Cardiac fibroblast (primary cell): ENCODE data around the gene CYFIP1.

Source experiments
- DNase-seq, 2 donors: peaks; one replicate each; pipeline versions ENCODE4 v3.0.0 to v3.0.0-alpha.2; 2010; ENCODE audit warnings: low read depth in 2 of 2
- H3K4me3 ChIP-seq, 2 donors: replicated peaks in 1 of 2; 1 replicate in 1 of 2; 2 replicates in 1 of 2; pipeline ENCODE4 v1.5.1; 2011; ENCODE audit warnings: low read depth in 2 of 2, low read length in 2 of 2, mild to moderate bottlenecking in 2 of 2, moderate library complexity in 1 of 2
- TF ChIP-seq, protein P1 (sequence below): IDR thresholded peaks from one replicate; pipeline ENCODE4 v1.5.1; 2011; ENCODE audit warnings: low read depth, mild to moderate bottlenecking, low read length, inconsistent platforms

Gene CYFIP1

DNA sequence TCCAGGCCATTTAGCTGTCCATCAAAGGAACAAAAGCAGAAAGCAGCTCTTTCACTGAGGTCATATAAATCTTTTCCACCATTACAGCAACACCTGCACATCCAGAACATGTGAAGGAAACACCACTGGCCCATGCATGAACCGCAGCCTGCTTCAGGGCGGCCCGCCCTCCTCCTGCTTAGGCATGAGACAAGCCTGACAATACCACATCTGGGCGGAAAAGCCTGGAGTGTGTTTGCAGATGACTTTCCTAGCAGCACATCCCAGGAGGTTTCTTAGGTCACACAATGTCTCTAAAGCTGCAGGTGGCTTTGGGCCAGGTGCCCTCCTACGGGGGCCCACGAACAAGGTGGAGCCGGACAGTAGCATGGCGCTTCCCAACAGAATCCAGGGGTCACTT is 19.6 kb downstream of the CYFIP1 start:
- H3K4me3 ChIP-seq: no peak overlapping the region
- TF ChIP-seq, protein P1, sequence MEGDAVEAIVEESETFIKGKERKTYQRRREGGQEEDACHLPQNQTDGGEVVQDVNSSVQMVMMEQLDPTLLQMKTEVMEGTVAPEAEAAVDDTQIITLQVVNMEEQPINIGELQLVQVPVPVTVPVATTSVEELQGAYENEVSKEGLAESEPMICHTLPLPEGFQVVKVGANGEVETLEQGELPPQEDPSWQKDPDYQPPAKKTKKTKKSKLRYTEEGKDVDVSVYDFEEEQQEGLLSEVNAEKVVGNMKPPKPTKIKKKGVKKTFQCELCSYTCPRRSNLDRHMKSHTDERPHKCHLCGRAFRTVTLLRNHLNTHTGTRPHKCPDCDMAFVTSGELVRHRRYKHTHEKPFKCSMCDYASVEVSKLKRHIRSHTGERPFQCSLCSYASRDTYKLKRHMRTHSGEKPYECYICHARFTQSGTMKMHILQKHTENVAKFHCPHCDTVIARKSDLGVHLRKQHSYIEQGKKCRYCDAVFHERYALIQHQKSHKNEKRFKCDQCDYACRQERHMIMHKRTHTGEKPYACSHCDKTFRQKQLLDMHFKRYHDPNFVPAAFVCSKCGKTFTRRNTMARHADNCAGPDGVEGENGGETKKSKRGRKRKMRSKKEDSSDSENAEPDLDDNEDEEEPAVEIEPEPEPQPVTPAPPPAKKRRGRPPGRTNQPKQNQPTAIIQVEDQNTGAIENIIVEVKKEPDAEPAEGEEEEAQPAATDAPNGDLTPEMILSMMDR: no peak
- DNase-seq: no peak

DNA sequence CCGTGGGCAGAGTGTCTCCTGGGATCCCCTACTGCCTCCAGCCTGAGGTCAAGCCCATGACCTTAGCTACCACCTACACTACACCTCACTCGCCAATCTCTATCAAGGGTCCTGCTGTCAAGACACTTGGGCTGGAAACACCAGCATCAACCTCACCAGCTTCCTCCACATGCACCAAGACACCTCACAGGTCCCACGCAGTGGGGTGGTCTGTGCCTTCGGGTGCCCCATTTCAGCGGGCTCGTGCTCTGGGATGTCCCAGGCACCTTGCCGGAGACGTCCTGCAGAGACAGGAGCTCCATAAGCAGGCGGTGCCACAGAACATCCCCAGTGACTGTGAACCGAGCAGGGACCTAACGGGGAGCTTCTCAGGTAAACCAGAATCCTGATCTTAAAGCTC is 20.0 kb downstream of the CYFIP1 start:
- no peak overlapping the region for H3K4me3 ChIP-seq
- no peak for DNase-seq
- TF ChIP-seq, protein P1: no peak

DNA sequence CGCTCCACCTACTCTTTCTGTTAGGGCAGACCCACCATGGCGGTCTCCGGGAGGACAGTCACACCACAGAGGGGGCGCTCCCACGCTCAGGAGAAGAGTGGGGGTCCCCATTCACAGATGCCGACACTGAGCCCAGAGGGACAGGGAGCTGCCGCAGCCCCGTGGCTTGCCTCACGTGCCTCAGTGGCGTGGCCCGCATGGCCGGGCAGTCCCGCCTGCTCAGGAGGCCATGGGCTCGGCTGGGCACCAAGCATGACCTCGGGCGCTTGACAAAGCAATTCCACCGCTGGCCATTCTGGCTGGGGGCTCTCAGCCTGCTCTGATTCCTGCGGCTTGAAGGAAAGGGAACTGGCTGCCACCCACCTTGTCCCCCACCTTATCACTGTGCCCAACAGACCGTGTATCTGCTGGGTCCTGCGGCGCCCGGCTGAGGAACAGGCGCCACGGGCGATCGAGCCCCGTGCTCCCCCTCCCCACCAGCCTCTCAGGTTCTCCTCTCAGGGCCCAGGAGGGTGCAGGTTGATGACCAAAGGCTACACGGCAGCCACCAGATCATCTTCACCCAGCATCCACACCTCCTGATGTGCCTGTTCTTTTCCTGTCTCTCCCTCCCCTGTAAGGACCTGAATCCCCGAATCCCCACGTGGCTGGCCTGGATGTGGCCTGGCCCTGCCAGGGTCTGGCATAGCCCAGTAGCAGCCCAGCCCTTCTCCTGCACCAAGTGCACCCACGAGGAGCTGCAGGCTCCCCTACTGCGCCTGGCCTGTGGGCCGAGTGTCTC is 20.7 kb downstream of the CYFIP1 start:
- TF ChIP-seq, protein P1: no peak
- no peak overlapping the region for H3K4me3 ChIP-seq
- DNase-seq: no peak

DNA sequence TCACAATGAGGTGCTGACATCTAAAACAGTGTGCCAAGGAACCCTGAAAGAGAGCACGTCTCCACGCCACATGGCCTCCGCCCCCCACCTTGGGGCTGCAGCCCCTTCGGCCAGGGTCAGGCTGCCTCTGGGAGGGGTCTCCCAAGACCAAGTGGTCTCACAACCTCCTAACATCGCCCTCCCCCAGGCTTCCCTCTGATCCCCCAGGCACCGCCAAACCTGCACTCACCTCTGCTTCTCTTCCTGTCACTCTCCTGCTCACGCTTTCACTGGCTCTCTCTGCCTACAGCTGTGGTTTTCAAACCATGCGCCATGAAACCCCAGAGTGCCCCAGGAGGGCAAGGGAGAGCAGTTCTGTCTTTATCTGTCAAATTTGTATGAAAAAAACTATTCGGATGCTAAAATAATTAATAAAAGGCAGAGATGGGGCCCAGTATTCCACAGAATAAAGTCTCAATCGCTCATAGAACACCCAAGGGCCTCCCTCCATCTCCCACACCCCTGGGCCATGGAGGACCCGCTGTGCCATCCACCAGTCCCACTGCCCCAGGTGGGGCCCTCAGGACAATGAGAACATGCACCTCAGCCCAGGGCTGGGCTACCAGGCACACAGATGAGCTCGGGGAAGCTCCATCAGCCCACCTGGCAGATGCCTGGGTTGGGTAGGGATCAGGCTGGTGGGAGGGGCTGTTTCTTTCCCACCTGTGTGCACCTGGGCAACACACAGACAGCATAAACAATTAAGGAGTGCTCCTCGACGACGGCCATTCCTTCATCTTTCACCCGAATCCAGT is 21.5 kb downstream of the CYFIP1 start:
- H3K4me3 ChIP-seq: no peak overlapping the region
- TF ChIP-seq, protein P1: no peak
- no peak for DNase-seq

DNA sequence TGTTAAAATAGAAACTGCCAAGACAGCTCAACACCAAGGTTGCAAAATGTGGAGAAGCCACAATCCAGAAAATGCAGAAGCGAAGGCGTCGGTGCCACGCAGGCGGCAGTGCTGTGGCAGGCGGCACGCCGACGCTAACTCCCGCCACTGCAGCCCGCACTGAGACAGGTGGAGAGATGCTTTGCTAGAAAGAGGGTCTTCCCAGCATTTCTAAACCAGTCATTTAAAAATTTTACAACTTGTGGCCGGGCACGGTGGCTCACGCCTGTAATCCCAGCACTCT is 23.2 kb downstream of the CYFIP1 start:
- no peak overlapping the region for H3K4me3 ChIP-seq
- TF ChIP-seq, protein P1: no peak
- DNase-seq: no peak

DNA sequence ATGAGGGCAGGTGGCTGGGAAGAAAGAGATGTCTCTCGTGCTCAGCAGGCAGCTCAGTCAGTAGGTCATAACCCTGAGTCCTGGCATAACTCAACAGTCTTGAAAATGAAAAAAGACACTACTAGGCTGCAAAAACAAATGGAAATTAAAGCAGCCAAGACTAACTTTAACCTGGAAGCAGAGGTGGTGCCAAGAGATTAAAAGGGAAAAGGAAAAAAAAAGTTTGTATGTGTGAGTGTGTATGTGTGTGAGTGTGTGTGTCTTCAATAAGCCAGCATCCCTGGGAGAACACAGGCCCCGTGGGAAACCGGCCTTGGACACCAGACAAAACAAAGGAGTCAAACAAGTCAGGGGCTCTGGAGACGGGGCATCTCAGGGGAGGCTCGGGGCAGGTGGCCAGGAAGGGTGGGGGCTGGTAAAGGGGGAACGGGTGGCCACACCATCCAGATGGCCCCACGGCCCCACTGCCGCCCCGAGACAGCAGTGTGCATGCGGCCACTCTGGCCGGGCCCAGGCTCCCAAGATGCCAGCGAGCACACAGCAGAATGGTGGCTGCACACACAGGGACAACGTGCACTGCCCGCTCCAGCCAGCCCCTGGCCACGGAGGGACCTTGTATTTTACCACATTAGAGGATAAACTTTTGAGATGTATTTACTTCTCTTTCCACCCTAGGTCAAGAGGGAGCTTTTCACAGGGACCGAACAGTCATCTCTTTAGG is 23.8 kb downstream of the CYFIP1 start:
- DNase-seq: peak; percentile 51 to 64
- TF ChIP-seq, protein P1: no peak
- H3K4me3 ChIP-seq: no peak overlapping the region
